Subcutaneous adipose tissue (tissue), 4 donors: ENCODE results near the gene PTBP3. TPM values are rescaled to one million over a fixed set of nuclear protein-coding genes. Genes with fewer than 3 reads are reported as not detected.

Source experiments
- total RNA-seq, 4 donors: library from RNA; depleted of rRNA; stranded (reverse); fragments of >200 nt; gene quantifications; one replicate each; pipeline ENCODE4 v1.1.0, GENCODE V29; 2016
- TF ChIP-seq, protein P1 (sequence below): fragments of 450-650 bp; IDR thresholded peaks from one replicate; pipeline ENCODE4 v1.5.1; 2016; ENCODE audit warnings: low read depth, mild to moderate bottlenecking, control low read depth, antibody characterized with exemption, moderate library complexity

PTBP3 gene, protein sequence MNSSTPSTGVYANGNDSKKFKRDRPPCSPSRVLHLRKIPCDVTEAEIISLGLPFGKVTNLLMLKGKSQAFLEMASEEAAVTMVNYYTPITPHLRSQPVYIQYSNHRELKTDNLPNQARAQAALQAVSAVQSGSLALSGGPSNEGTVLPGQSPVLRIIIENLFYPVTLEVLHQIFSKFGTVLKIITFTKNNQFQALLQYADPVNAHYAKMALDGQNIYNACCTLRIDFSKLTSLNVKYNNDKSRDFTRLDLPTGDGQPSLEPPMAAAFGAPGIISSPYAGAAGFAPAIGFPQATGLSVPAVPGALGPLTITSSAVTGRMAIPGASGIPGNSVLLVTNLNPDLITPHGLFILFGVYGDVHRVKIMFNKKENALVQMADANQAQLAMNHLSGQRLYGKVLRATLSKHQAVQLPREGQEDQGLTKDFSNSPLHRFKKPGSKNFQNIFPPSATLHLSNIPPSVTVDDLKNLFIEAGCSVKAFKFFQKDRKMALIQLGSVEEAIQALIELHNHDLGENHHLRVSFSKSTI
- 10 to 100 TPM; 27.3 to 51.8 (median 37.9) TPM for total RNA-seq

DNA sequence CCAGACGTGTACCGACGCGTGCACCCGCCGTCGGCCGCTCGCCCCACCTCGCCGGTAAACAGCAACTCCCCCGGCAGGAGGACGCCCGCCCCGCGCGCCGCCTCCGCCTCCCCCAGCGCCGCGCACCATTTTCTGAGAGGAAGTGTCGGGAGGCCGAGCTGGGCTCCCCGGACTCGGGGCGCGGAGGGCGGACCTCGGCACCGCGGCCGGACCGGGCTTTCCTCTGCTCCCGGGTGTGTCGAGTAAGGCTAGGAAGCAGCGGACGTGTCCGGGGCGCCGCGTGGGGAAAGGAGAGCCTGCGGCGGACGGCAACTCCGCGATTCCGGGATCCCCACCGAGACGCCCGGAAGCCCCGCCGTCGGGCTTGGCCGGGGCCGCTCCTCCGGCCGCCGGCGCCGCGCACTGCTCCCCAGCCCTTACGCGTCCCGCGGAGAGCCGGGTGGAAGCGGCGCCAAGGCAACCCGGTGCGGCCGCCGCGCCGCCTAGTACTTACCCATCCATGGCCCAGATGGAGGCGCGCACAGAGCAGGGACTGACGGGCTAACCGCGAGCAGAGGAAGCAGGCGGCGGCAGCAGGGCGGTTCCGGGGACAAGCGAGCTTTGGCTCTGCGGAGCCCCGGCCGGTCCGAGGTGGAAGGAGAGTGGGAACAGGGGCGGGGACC is at the start of gene PTBP3:
Gene PTBP3, minus strand, starts transcription at position 643 of the 662 bp plus-strand sequence. CDS start 35,754 bp downstream, outside the sequence.
- TF ChIP-seq, protein P1, sequence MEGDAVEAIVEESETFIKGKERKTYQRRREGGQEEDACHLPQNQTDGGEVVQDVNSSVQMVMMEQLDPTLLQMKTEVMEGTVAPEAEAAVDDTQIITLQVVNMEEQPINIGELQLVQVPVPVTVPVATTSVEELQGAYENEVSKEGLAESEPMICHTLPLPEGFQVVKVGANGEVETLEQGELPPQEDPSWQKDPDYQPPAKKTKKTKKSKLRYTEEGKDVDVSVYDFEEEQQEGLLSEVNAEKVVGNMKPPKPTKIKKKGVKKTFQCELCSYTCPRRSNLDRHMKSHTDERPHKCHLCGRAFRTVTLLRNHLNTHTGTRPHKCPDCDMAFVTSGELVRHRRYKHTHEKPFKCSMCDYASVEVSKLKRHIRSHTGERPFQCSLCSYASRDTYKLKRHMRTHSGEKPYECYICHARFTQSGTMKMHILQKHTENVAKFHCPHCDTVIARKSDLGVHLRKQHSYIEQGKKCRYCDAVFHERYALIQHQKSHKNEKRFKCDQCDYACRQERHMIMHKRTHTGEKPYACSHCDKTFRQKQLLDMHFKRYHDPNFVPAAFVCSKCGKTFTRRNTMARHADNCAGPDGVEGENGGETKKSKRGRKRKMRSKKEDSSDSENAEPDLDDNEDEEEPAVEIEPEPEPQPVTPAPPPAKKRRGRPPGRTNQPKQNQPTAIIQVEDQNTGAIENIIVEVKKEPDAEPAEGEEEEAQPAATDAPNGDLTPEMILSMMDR = no peak

DNA sequence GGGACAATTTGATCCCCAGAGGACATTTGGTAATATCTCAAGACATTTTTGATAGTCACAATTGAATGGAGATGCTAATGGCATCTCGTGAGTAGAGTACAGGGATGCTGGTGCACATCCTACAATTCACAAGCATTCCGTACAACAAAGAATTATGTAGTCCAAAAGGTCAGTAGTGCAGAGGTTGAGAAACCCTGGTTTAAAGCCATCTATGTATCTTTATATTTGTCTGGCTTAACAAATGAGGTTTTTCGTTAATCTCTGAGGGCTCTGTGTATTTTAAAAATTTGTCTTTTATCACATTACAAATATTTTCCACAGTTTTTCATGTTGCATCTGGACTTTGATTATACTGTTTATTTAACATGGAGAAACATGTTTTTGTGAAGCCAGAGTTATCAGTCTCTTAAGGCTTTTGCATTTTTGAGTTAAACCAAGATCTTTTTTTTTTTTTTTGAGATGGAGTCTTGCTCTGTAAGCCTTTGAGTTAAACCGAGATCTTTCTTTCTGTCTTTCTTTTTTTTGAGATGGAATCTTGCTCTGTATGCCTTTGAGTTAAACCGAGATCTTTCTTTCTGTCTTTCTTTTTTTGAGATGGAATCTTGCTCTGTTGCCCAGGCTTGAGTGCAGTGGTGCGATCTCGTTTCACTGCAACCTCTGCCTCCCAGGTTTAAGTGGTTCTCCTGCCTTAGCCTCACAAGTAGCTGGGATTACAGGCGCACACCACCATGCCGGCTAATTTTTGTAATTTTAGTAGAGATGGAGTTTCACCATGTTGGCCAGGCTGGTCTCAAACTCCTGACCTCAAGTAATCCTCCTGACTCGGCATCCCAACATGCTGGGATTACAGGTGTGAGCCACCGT is 49.3 kb upstream of the PTBP3 start:
- TF ChIP-seq, protein P1 = no peak

DNA sequence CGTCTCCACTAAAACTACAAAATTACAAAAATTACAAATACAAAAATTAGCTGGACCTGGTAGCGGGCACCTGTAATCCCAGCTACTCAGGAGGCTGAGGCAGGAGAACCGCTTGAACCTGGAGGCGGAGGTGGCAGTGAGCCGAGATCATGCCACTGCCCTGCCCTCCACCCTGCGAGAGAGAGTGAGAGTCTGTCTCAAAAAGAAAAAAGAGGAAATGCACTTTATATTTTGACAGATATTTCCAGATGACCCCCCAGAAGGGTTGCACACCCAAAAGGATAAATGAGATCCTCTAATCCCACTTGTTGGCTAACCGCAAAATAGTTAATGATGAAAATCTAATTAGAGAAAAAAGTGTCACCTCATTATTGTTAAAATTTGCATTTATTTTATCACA is 48.6 kb upstream of the PTBP3 start:
- TF ChIP-seq, protein P1 = no peak

DNA sequence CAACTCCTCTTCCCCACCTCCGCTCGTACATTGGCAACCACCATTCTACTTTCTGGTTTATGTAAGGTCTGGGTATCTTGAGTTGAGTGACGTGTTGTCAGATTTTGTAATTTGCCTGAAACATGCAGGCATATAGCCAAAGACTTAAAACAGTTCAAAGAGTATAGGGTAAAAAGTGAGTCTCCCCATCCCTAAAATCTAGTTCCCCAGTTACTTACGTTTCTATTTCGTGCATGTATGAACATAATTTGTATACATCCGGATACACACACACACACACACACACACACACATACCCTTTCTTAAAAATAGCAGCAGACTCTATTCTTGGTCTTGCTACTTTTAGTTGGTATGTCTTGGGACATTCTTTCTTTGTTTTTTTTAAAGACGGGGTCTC is 47.4 kb upstream of the PTBP3 start:
- TF ChIP-seq, protein P1 = no peak

DNA sequence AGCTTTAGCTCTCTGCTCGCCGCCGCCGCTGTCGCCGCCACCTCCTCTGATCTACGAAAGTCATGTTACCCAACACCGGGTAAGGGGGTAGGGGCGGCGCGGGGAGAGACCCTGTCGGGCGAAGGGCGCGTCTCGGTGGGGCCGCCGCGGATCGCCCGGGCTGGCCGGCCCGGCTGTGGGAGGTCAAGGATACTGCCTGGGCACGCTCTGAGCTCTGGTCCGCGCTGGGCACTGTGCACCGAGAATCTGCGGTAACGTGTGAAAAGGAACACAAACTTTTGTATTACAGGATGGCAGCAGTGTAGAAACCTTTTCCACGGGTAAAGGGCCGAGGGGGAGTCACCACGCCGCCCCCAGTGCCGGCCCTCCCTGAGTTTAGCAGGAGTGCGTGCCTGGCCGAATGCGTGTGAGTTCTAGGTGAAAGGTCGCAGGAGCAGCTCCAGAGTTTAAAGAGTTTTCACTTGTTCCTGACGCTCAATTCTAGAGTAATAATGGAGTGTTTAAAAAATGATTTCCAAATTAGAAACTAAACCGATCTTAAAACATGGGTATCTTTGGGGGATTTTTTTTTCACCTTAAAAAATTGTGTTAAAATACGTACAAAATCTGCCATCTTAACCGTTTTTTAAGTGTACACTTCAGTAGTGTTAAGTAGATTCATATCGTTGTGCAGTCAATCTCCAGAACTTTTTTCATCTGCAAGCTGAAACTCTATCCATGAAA is 46.8 kb upstream of the PTBP3 start, which contains the start of gene HSDL2:
Gene HSDL2, plus strand, starts transcription at position 7 of the 723 bp plus-strand sequence. Its CDS starts 56 bp downstream, at position 63.
- TF ChIP-seq, protein P1 = no peak

DNA sequence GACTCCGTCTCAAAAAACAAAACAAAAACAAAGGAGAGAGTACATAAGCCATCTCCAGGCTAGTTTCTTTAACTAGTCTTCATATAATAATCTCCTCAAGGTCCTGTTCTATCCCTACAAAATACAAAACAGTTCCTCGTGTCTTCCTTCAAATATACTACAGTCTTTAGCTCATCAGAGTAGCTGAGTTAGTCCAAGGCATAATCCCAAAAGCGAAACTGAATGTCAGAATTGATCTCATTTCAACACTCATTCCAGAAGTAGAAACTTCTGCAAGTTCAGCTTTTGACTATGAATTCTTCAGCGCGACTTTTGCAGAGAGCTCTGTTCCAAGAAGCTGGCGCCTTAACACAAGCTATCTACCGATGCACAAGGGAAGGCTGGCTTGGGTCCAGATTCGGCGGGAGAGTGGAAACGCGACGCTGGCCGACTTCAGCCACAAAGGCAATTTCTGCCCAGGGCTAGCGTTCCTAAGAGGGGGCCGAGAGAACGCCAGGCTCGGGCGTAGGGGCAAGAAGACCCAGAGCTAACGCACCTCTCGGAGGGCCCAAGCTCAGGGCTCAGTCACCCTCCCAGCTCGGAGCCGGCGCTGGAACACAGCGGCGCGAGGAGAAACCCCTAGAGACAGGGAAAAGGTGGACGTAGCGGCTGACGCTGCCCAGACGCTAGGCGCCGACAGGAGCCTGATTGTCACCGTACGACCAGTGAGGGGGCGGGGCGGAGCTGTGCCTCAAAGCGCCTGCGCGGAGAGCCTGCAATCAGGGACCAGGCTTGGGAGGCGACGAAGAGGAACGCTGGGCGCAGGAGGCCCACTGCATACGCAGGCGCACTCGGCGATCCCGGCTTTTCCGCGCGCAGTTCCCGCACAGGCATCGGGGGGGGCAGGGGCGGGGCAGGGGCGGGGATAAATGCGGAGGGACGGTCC is 46.0 kb upstream of the PTBP3 start:
- TF ChIP-seq, protein P1 = no peak
